B cell (primary cell): ENCODE data around the gene NPHP4. TPM values are rescaled to one million over a fixed set of nuclear protein-coding genes. Genes with fewer than 3 reads are reported as not detected.

ENCODE experiments used
- ATAC-seq: fragments of 200-7000 bp; cut with Tn5 transposase; one replicate; pipeline ENCODE4 v1.10.0; 2021; ENCODE audit warnings: low read depth, mild to moderate bottlenecking, moderate number of reproducible peaks, moderate library complexity
- CTCF ChIA-PET: fragments of 350-600 bp; sonication (Branson Sonifier 250); formaldehyde crosslinking; loops from one replicate; lab custom pipeline; 2021; ENCODE audit warnings: antibody characterized with exemption, inconsistent platforms; lab: Charles Lee
- POLR2A ChIA-PET: fragments of 350-600 bp; sonication (Branson Sonifier 250); formaldehyde crosslinking; loops from one replicate; lab custom pipeline; 2021; ENCODE audit warnings: antibody characterized with exemption; lab: Charles Lee
- DNase-seq: peaks from one replicate; pipeline ENCODE4 v3.0.0; 2013
- H2AFZ ChIP-seq: 2 replicates; pipeline ENCODE4 v1.6.1; 2012; ENCODE audit warnings: mild to moderate bottlenecking, low read depth, low read length; ENCODE audit not compliant: insufficient read depth, poor library complexity, severe bottlenecking
- H3K27ac ChIP-seq, 2 donors: 1 replicate in 1 of 2; 2 replicates in 1 of 2; pipeline ENCODE4 v1.5.1; 2012 to 2013; ENCODE audit warnings: low read length in 2 of 2, mild to moderate bottlenecking in 2 of 2, moderate library complexity in 1 of 2
- H3K27me3 ChIP-seq, 4 experiments: fragments of 200-600 bp in 1 of 4; sonication (generic) in 1 of 4; replicated peaks in 1 of 4; 1 replicate in 2 of 4; 2 replicates in 2 of 4; pipeline versions ENCODE4 v1.6.1 to v1.7.0; 2013 to 2016; ENCODE audit warnings: low read length in 3 of 4, mild to moderate bottlenecking in 2 of 4, mixed read lengths in 1 of 4, moderate library complexity in 1 of 4; ENCODE audit not compliant: insufficient read depth in 4 of 4, control insufficient read depth in 3 of 4; ENCODE audit errors: control extremely low read depth in 1 of 4
- H3K36me3 ChIP-seq, 2 experiments: replicated peaks in 1 of 2; 1 replicate in 1 of 2; 2 replicates in 1 of 2; pipeline versions ENCODE4 v1.6.1 to v1.7.1; 2013; ENCODE audit warnings: low read length in 1 of 2; ENCODE audit not compliant: insufficient read depth in 2 of 2, control insufficient read depth in 1 of 2; ENCODE audit errors: control extremely low read depth in 1 of 2, extremely low read depth in 1 of 2
- H3K4me1 ChIP-seq, 2 donors: fragments of 200-600 bp in 1 of 2; sonication (generic) in 1 of 2; 1 replicate in 1 of 2; 2 replicates in 1 of 2; pipeline versions ENCODE4 v1.5.1 to v1.6.1; 2013 to 2017; ENCODE audit warnings: low read length in 2 of 2; ENCODE audit not compliant: control insufficient read depth in 2 of 2, insufficient read depth in 2 of 2
- H3K4me2 ChIP-seq: replicated peaks from 2 replicates; pipeline ENCODE3; 2012; ENCODE audit warnings: mild to moderate bottlenecking, low read depth, low read length; ENCODE audit not compliant: poor library complexity, severe bottlenecking
- H3K4me3 ChIP-seq, 5 experiments: fragments of 200-600 bp in 1 of 5; sonication (generic) in 1 of 5; 1 replicate in 3 of 5; 2 replicates in 2 of 5; pipeline versions ENCODE4 v1.5.1 to v1.7.0; 2011 to 2016; ENCODE audit warnings: low read length in 4 of 5, mild to moderate bottlenecking in 4 of 5, low read depth in 2 of 5, control low read depth in 1 of 5, moderate library complexity in 1 of 5; ENCODE audit not compliant: insufficient read depth in 1 of 5; ENCODE audit errors: control extremely low read depth in 1 of 5, extremely low read depth in 1 of 5
- H3K79me2 ChIP-seq: fragments of 200-600 bp; sonication (generic); one replicate; pipeline ENCODE4 v1.6.0; 2016; ENCODE audit warnings: low read length; ENCODE audit not compliant: control insufficient read depth, insufficient read depth
- H3K9ac ChIP-seq: fragments of 200-600 bp; sonication (generic); 2 replicates; pipeline ENCODE4 v1.6.1; 2017; ENCODE audit warnings: mild to moderate bottlenecking, low read length, moderate library complexity
- H3K9me3 ChIP-seq, 3 donors: one replicate each; pipeline versions ENCODE4 v1.6.1 to v1.7.1; 2013; ENCODE audit warnings: low read length in 2 of 3; ENCODE audit not compliant: control insufficient read depth in 2 of 3, insufficient read depth in 1 of 3; ENCODE audit errors: control extremely low read depth in 1 of 3
- H4K20me1 ChIP-seq: 2 replicates; pipeline ENCODE4 v1.6.0; 2012; ENCODE audit warnings: mild to moderate bottlenecking, low read length; ENCODE audit not compliant: insufficient read depth, control insufficient read depth, poor library complexity, severe bottlenecking
- H3K27ac Mint-ChIP-seq: one replicate; pipeline ENCODE4 v1.8.0; 2021; ENCODE audit warnings: mixed read lengths
- H3K27me3 Mint-ChIP-seq: one replicate; pipeline ENCODE4 v1.8.0; 2021; ENCODE audit warnings: mixed read lengths
- H3K4me1 Mint-ChIP-seq: one replicate; pipeline ENCODE4 v1.8.0; 2021; ENCODE audit warnings: mixed read lengths
- H3K4me3 Mint-ChIP-seq: one replicate; pipeline ENCODE4 v1.8.0; 2021; ENCODE audit warnings: mixed read lengths
- H3K9me3 Mint-ChIP-seq: one replicate; pipeline ENCODE4 v1.8.0; 2022; ENCODE audit warnings: mixed read lengths; ENCODE audit not compliant: insufficient read depth
- EZH2 ChIP-seq: IDR thresholded peaks from 2 replicates; pipeline ENCODE4 v1.6.1; 2012; ENCODE audit warnings: borderline replicate concordance, low read depth, mild to moderate bottlenecking, moderate library complexity, low read length; ENCODE audit not compliant: insufficient read depth, poor library complexity, severe bottlenecking
- WGBS: methylation state at CpG from one replicate; pipeline ENCODE4 v1.1.5; 2013; ENCODE audit warnings: missing lambda C conversion rate; ENCODE audit not compliant: insufficient coverage; 5-methylcytosine and 5-hydroxymethylcytosine counted together
- intact Hi-C: fragments of 100-400 bp; cut with micrococcal nuclease; formaldehyde crosslinking; loops from one replicate; pipeline ENCODE4 v1.10.0; 2022
- polyA plus RNA-seq: library from polyadenylated mRNA; depleted of rRNA; stranded (reverse); fragments of >200 nt; gene quantifications from 2 replicates; pipeline ENCODE4 v1.2.3, GENCODE V29; 2012
- total RNA-seq, 2 donors: library from RNA; stranded (reverse); fragments of 120-200 nt in 1 of 2; gene quantifications; 1 replicate in 1 of 2; 2 replicates in 1 of 2; pipeline versions ENCODE4 v1.2.3 to v1.2.4, GENCODE V29; 2013 to 2022
- TF ChIP-seq, protein P1 (sequence below): fragments of 200-600 bp; IDR thresholded peaks from one replicate; pipeline ENCODE4 v1.8.0; 2022; ENCODE audit warnings: antibody characterized with exemption, mild to moderate bottlenecking

NPHP4 gene
- total and polyA plus RNA-seq, 2 donors (not counting 1 experiment from before 2014, with no cell fraction given) = 6.5 to 14.8 TPM

DNA sequence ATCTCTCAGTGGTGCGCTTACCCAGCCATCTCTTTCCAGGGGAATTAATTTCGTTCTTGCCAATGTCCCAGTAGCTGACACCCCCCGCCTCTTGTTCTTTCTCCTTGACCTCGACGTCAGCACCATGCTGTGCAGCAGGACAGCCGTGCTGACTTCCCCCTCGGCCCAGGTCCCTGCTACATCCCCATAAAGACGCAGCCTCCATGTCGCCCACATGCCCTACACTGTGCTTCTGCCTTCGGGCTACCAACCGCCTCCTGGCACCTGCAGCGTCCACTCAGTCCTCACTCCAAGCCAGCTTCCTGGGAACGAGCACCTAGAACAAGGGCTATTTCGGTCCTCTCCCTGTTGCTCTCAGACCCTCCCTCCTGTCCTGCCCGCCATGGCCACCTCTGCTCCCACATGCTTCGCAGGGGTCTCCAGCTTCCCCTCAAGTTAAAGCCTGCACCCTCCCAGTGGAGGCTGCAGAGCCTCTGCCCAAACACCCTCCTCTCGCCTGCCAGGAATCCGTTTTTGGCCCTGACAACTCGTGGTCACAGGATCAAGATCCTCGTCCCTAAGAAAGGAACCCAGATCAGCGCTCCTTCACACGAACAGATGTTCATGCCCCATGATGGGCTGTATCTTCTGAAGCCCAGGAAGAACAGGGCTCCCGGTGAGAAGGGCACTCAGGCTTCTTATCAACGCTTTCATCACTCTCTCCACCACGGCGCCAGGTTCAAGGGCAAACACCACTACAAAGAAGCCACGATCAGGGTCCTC is 109.7 kb downstream of the NPHP4 start:
- Histone ChIP-seq H3K27me3 (no peaks in the 10 kb centered on the region), H3K36me3 (no peaks in the 10 kb centered on the region), H3K4me1 (no peaks in the 10 kb centered on the region), H3K27ac (no peak overlapping the region), H3K79me2 (no peaks in the 10 kb centered on the region), H3K4me2 (no peak overlapping the region), H2AFZ (no peak overlapping the region), H3K4me3 (no peak overlapping the region), H4K20me1 (no peaks in the 10 kb centered on the region), H3K9ac (no peak overlapping the region), H3K9me3 (peaks cover 0 to 18% (median 0%) of the 10 kb centered on the region in 3 donors)
- ChIA-PET POLR2A (no interaction called here), CTCF (no interaction called here)
- Mint-ChIP-seq H3K27me3 (no peaks in the 10 kb centered on the region), H3K4me3 (no peak overlapping the region), H3K9me3 (peaks cover 7% of the 10 kb centered on the region), H3K27ac (no peak overlapping the region), H3K4me1 (no peaks in the 10 kb centered on the region)
- WGBS = 97% methylated on average over 26 of the region's 27 CpGs
- intact Hi-C loops = no loop called here
- DNase-seq (no peak), ATAC-seq (no peak)
- TF ChIP-seq, protein P1, sequence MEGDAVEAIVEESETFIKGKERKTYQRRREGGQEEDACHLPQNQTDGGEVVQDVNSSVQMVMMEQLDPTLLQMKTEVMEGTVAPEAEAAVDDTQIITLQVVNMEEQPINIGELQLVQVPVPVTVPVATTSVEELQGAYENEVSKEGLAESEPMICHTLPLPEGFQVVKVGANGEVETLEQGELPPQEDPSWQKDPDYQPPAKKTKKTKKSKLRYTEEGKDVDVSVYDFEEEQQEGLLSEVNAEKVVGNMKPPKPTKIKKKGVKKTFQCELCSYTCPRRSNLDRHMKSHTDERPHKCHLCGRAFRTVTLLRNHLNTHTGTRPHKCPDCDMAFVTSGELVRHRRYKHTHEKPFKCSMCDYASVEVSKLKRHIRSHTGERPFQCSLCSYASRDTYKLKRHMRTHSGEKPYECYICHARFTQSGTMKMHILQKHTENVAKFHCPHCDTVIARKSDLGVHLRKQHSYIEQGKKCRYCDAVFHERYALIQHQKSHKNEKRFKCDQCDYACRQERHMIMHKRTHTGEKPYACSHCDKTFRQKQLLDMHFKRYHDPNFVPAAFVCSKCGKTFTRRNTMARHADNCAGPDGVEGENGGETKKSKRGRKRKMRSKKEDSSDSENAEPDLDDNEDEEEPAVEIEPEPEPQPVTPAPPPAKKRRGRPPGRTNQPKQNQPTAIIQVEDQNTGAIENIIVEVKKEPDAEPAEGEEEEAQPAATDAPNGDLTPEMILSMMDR = no peak
- no peak for TF ChIP-seq EZH2

DNA sequence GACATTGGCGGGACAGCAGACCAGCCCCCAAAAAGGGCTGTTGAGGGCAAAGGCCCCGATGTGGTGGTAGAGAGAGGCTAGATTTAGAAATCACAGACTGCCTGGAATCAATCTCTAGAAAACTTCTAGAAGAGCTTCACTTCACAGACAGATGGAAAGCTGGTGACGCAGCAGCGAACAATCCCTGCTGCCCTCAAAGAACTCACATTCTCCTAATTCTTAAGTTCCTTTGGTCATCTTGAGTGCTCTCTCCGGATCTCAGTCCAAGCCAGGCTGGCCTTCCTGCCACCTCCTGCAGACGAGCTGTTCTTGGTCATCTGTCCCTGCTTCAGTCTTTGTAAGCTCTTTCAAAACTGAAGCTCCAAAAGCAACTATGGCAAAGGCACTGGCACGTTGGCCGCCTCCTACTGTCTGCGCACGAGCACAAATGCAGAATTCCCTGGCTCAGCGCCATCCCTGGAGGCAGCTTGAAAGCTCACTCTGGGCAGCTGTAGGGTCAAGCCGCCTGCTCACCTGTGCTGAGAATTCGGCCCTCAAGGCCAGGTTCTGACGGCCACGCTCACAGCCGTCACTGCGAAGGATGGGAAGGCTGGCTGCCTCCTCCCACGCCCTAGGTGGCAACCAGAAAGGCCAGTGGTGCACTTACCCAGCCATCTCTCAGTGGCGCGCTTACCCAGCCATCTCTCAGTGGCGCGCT is 110.6 kb downstream of the NPHP4 start:
- no peaks in the 10 kb centered on the region for H3K36me3 ChIP-seq
- no peak overlapping the region for H3K9ac ChIP-seq
- intact Hi-C loops = no loop called here
- no peaks in the 10 kb centered on the region for H3K79me2 ChIP-seq
- no peak overlapping the region for H3K4me3 ChIP-seq
- Mint-ChIP-seq H3K9me3 (peaks cover 7% of the 10 kb centered on the region), H3K27ac (no peak overlapping the region), H3K27me3 (no peaks in the 10 kb centered on the region), H3K4me3 (no peak overlapping the region), H3K4me1 (no peaks in the 10 kb centered on the region)
- CTCF ChIA-PET = no interaction called here
- WGBS = 98% methylated on average over 16 of the region's 22 CpGs
- no peaks in the 10 kb centered on the region for H4K20me1 ChIP-seq
- H3K9me3 ChIP-seq = peaks cover 0 to 18% (median 0%) of the 10 kb centered on the region in 3 donors
- H3K4me1 ChIP-seq = no peaks in the 10 kb centered on the region
- POLR2A ChIA-PET = no interaction called here
- H3K27ac ChIP-seq = no peak overlapping the region
- no peak overlapping the region for H3K4me2 ChIP-seq
- H3K27me3 ChIP-seq = no peaks in the 10 kb centered on the region
- TF ChIP-seq, protein P1 = no peak
- TF ChIP-seq EZH2 = no peak
- no peak overlapping the region for H2AFZ ChIP-seq
- ATAC-seq (no peak), DNase-seq (no peak)
